PC-9 (cell line): Measurements from ENCODE around the gene HPN. TPM values are rescaled to one million over a fixed set of nuclear protein-coding genes. Genes with fewer than 3 reads are reported as not detected.
A peak's percentile ranks its signal among the peaks of the same experiment; 100 is the strongest.
"Not testable (repeated sequence)": the region's sequence is repeated elsewhere in the genome, so short reads cannot be mapped to it uniquely, and the experiment has no call there.

Experiments
- BruUV-seq: library from RNA; stranded (reverse); fragments of 400-500 nt; replicated peaks from 2 replicates; lab custom pipeline; 2021; lab: Mats Ljungman, UMichigan
- CTCF ChIA-PET: fragments of 300-600 bp; sonication (Branson Sonifier 250); formaldehyde crosslinking; loops from one replicate; lab custom pipeline; 2022; ENCODE audit warnings: antibody characterized with exemption; lab: Charles Lee
- POLR2A ChIA-PET: fragments of 300-600 bp; sonication (Branson Sonifier 250); formaldehyde crosslinking; loops from one replicate; lab custom pipeline; 2022; ENCODE audit warnings: antibody characterized with exemption; ENCODE audit not compliant: unreplicated experiment; lab: Charles Lee
- DNase-seq, 2 experiments: peaks; one replicate each; pipeline versions ENCODE4 v3.0.0 to v3.0.0-alpha.2; 2015 to 2022; ENCODE audit warnings: mixed read lengths in 1 of 2
- H2AFZ ChIP-seq: fragments of 200-600 bp; sonication (generic); 2 replicates; pipeline ENCODE4 v1.8.1; 2017; ENCODE audit warnings: antibody characterized with exemption
- H3F3A ChIP-seq: fragments of 200-600 bp; sonication (generic); 2 replicates; pipeline ENCODE4 v1.8.1; 2017; ENCODE audit warnings: antibody characterized with exemption, mild to moderate bottlenecking, low read depth; ENCODE audit not compliant: insufficient read depth
- H3K27ac ChIP-seq: fragments of 200-600 bp; sonication (generic); 2 replicates; pipeline ENCODE4 v1.6.1; 2016; ENCODE audit warnings: mixed run types
- H3K27me3 ChIP-seq: fragments of 200-600 bp; sonication (generic); 2 replicates; pipeline ENCODE4 v1.6.1; 2016; ENCODE audit warnings: low read depth, mixed run types; ENCODE audit not compliant: insufficient read depth
- H3K36me3 ChIP-seq: fragments of 200-600 bp; sonication (generic); 2 replicates; pipeline ENCODE4 v1.6.1; 2016; ENCODE audit warnings: low read depth, mixed run types
- H3K4me1 ChIP-seq: fragments of 200-600 bp; sonication (generic); replicated peaks from 2 replicates; pipeline ENCODE4 v1.6.1; 2016; ENCODE audit warnings: mixed run types; ENCODE audit not compliant: insufficient read depth
- H3K4me2 ChIP-seq: fragments of 200-600 bp; sonication (generic); 2 replicates; pipeline ENCODE4 v1.6.1; 2017; ENCODE audit warnings: mixed run types
- H3K4me3 ChIP-seq: fragments of 200-600 bp; sonication (generic); 2 replicates; pipeline ENCODE4 v1.6.1; 2016; ENCODE audit warnings: mixed run types
- H3K79me2 ChIP-seq: fragments of 200-600 bp; sonication (generic); 2 replicates; pipeline ENCODE4 v1.6.1; 2017; ENCODE audit warnings: low read depth, mixed run types
- H3K9me2 ChIP-seq: fragments of 200-600 bp; sonication (generic); 2 replicates; pipeline ENCODE4 v1.8.1; 2017; ENCODE audit warnings: mild to moderate bottlenecking; ENCODE audit not compliant: insufficient read depth
- H3K9me3 ChIP-seq: fragments of 200-600 bp; sonication (generic); 2 replicates; pipeline ENCODE4 v1.8.1; 2016; ENCODE audit warnings: low read depth; ENCODE audit not compliant: insufficient read depth
- H4K20me1 ChIP-seq: fragments of 200-600 bp; sonication (generic); 2 replicates; pipeline ENCODE4 v1.8.1; 2017; ENCODE audit not compliant: insufficient read depth
- CTCF ChIP-seq: fragments of 200-600 bp; sonication (generic); conservative IDR thresholded peaks from 2 replicates; pipeline ENCODE4 v1.6.1; 2017; ENCODE audit warnings: mixed run types, antibody characterized with exemption, mild to moderate bottlenecking, moderate library complexity
- EZH2 ChIP-seq: fragments of 200-600 bp; sonication (generic); IDR thresholded peaks from 2 replicates; pipeline ENCODE4 v1.8.0; 2017; ENCODE audit warnings: antibody characterized with exemption, low read depth
- intact Hi-C: fragments of 100-400 bp; cut with micrococcal nuclease; formaldehyde crosslinking; loops from one replicate; pipeline ENCODE4 v1.10.0; 2022; ENCODE audit not compliant: unreplicated experiment
- total RNA-seq: library from RNA; stranded (reverse); gene quantifications from 2 replicates; pipeline ENCODE4 v1.2.3, GENCODE V29; 2021

Gene HPN
- total RNA-seq, 1 experiment from 2014 or later = 12.3 TPM

GRCh38 chr19:35013041-35013819 lies 28.3 kb upstream of the HPN start:
- Histone ChIP-seq H3K79me2 (0 out of 2 replicates have a peak, but pooled peaks cover 1% of the 10 kb centered on the region), H3F3A (peaks cover 5% of the 10 kb centered on the region; the same call in 1 of the 2 replicates), H3K4me3 (no peak overlapping the region), H3K36me3 (no peaks in the 10 kb centered on the region; the same call in 1 of the 2 replicates), H2AFZ (no peak overlapping the region), H3K9me2 (no peaks in the 10 kb centered on the region), H3K9me3 (no peaks in the 10 kb centered on the region), H4K20me1 (no peaks in the 10 kb centered on the region), H3K27ac (no peak overlapping the region), H3K4me1 (no peaks in the 10 kb centered on the region), H3K27me3 (no peaks in the 10 kb centered on the region), H3K4me2 (no peak overlapping the region)
- ChIA-PET CTCF (interaction anchor here (0.6 kb wide), 1 partner anchor 10 kb away, joined by 5 read pairs; no protein-coding TSS in a partner anchor), POLR2A (no interaction called here)
- BruUV-seq = no TSS peak
- peak in 1 of 2 experiments; percentile 48 for DNase-seq
- TF ChIP-seq EZH2 = no peak
- TF ChIP-seq CTCF = peak; percentile 93
- intact Hi-C loops = loop anchor here (1.0 kb wide), 1 partner anchor 40 kb away; no protein-coding TSS in a partner anchor

- H3K4me3 ChIP-seq = no peak overlapping the region
- H3K9me2 ChIP-seq = no peaks in the 10 kb centered on the region
- no peaks in the 10 kb centered on the region; the same call in 1 of the 2 replicates for H3K36me3 ChIP-seq
- H3K27ac ChIP-seq = no peak overlapping the region
- H3F3A ChIP-seq = 0 out of 2 replicates have a peak, but pooled peaks cover 4% of the 10 kb centered on the region
- H2AFZ ChIP-seq = no peak overlapping the region
- no peak for TF ChIP-seq CTCF
- no peak for TF ChIP-seq EZH2
- intact Hi-C loops = loop anchor here (1.0 kb wide), 1 partner anchor 41 kb away; no protein-coding TSS in a partner anchor
- POLR2A ChIA-PET = no interaction called here
- BruUV-seq = no TSS peak
- no peaks in the 10 kb centered on the region for H3K79me2 ChIP-seq
- H3K27me3 ChIP-seq = no peaks in the 10 kb centered on the region
- H3K4me2 ChIP-seq = no peak overlapping the region
- H4K20me1 ChIP-seq = no peaks in the 10 kb centered on the region
- H3K4me1 ChIP-seq = no peaks in the 10 kb centered on the region
- no peaks in the 10 kb centered on the region for H3K9me3 ChIP-seq
- DNase-seq = no peak
- CTCF ChIA-PET = no interaction called here
Observed at GRCh38 chr19:35013820-35014754, 27.4 kb upstream of the HPN start.

GRCh38 chr19:35014774-35015173 lies 26.7 kb upstream of the HPN start:
- H3K27ac ChIP-seq, H3K4me1 ChIP-seq, H4K20me1 ChIP-seq, H3K79me2 ChIP-seq, POLR2A ChIA-PET, intact Hi-C loops, CTCF ChIA-PET, H2AFZ ChIP-seq, H3K9me3 ChIP-seq, H3K9me2 ChIP-seq, DNase-seq, H3K4me2 ChIP-seq, H3K36me3 ChIP-seq, H3K4me3 ChIP-seq, H3K27me3 ChIP-seq, H3F3A ChIP-seq, BruUV-seq: not testable (repeated sequence)
